Right hindlimb (tissue), 1 donor: ENCODE results near the gene CCDC149.

ENCODE experiments used
- DNase-seq: peaks from one replicate; pipeline ENCODE4 v3.0.0-alpha.2; 2018

CCDC149 gene

GRCh38 chr4:24837781-24838180, 75.1 kb downstream of the CCDC149 start:
- DNase-seq: no peak

- DNase-seq: no peak
Observed at GRCh38 chr4:24837336-24837735, 75.5 kb downstream of the CCDC149 start.

- DNase-seq: no peak
Observed at GRCh38 chr4:24836661-24837242, 76.1 kb downstream of the CCDC149 start.

GRCh38 chr4:24835696-24836095, 77.1 kb downstream of the CCDC149 start:
- DNase-seq: no peak

GRCh38 chr4:24831637-24832036, 81.2 kb downstream of the CCDC149 start:
- DNase-seq: no peak

- no peak for DNase-seq
Observed at GRCh38 chr4:24824720-24825119, 88.1 kb downstream of the CCDC149 start.

GRCh38 chr4:24820541-24820940, 92.3 kb downstream of the CCDC149 start:
- no peak for DNase-seq

- no peak for DNase-seq
Observed at GRCh38 chr4:24816797-24817196, 96.0 kb downstream of the CCDC149 start.

GRCh38 chr4:24813732-24814131, 99.1 kb downstream of the CCDC149 start:
- DNase-seq: no peak

GRCh38 chr4:24810871-24811631, 101.8 kb downstream of the CCDC149 start:
- no peak for DNase-seq

- no peak for DNase-seq
Observed at GRCh38 chr4:24809815-24810405, 102.9 kb downstream of the CCDC149 start.

- DNase-seq: no peak
Observed at GRCh38 chr4:24809376-24809775, 103.5 kb downstream of the CCDC149 start.

- DNase-seq: no peak
Observed at GRCh38 chr4:24808955-24809354, 103.9 kb downstream of the CCDC149 start.

- no peak for DNase-seq
Observed at GRCh38 chr4:24808261-24808660, 104.6 kb downstream of the CCDC149 start.

- DNase-seq: no peak
Observed at GRCh38 chr4:24807611-24808010, 105.2 kb downstream of the CCDC149 start.

GRCh38 chr4:24806206-24806990, 106.4 kb downstream of the CCDC149 start:
- no peak for DNase-seq

- DNase-seq: no peak
Observed at GRCh38 chr4:24805566-24805965, 107.3 kb downstream of the CCDC149 start.

- no peak for DNase-seq
Observed at GRCh38 chr4:24805067-24805466, 107.8 kb downstream of the CCDC149 start.

- no peak for DNase-seq
Observed at GRCh38 chr4:24802648-24803047, 110.2 kb downstream of the CCDC149 start.

- no peak for DNase-seq
Observed at GRCh38 chr4:24801136-24801855, 111.5 kb downstream of the CCDC149 start.

- DNase-seq: peak; percentile 36
Observed at GRCh38 chr4:24800325-24800895, 112.4 kb downstream of the CCDC149 start.

GRCh38 chr4:24799544-24800324, 113.1 kb downstream of the CCDC149 start:
- DNase-seq: peak; percentile 39
